ENCODE data around the gene NAXD. TPM values are rescaled to one million over a fixed set of nuclear protein-coding genes. Genes with fewer than 3 reads are reported as not detected.

Gene NAXD
- total and polyA plus RNA-seq, 10 of the 15 experiments (the other 5 are each of a cell fraction or from before 2014, with no cell fraction given) = 1.5 to 36.2 (median 23.8) TPM

GRCh38 chr13:110610955-110611595 is 4.3 kb upstream of the NAXD start (continued):
- TF ChIP-seq ZBTB4 (CRISPR knock-in tag; IDR thresholded peaks at IDR 0.05) (no peak), ZNF24 (IDR thresholded peaks at IDR 0.05) (peak; percentile 22; the same call in 1 of the 2 replicates), IKZF2 (IDR thresholded peaks at IDR 0.05) (peak; percentile 99), ETV6 (conservative IDR thresholded peaks at IDR 0.05 in 1 of 2, IDR thresholded peaks at IDR 0.05 in 1 of 2; ENCODE audit: borderline replicate concordance in 1 of 2, low read depth in 1 of 2) (0 out of 4 replicates have a peak, but pooled peaks of 1 of the 2 experiments have one; percentile 16), ATF2 (IDR thresholded peaks at IDR 0.05; ENCODE audit: low read length) (peak; percentile 62; the same call in 1 of the 2 replicates), ZBTB33 (IDR thresholded peaks at IDR 0.05) (no peak), POLR2AphosphoS5 (IDR thresholded peaks at IDR 0.05; ENCODE audit: low read length) (no peak), HDGF (IDR thresholded peaks at IDR 0.05) (no peak), TARDBP (IDR thresholded peaks at IDR 0.05; ENCODE audit: borderline replicate concordance) (no peak), PRDM15 (CRISPR knock-in tag; IDR thresholded peaks at IDR 0.05) (no peak), IRF5 (IDR thresholded peaks at IDR 0.05; ENCODE audit: borderline replicate concordance) (no peak), RAD21 (IDR thresholded peaks at IDR 0.05; ENCODE audit: insufficient read depth, low read depth, low read length) (no peak), CREM (IDR thresholded peaks at IDR 0.05; ENCODE audit: low read depth) (peak; percentile 75; the same call in 1 of the 2 replicates), NR2F1 (conservative IDR thresholded peaks at IDR 0.05) (peak; percentile 39)
